Lung microvascular endothelial cell (primary cell): ENCODE data around the gene SCFD2. TPM values are rescaled to one million over a fixed set of nuclear protein-coding genes. Genes with fewer than 3 reads are reported as not detected.
"Not testable (repeated sequence)": the region's sequence is repeated elsewhere in the genome, so short reads cannot be mapped to it uniquely, and the experiment has no call there.

ENCODE experiments used
- DNase-seq, 2 donors: peaks; one replicate each; pipeline versions ENCODE4 v3.0.0 to v3.0.0-alpha.2; 2010; ENCODE audit warnings: low read depth in 2 of 2
- total RNA-seq: library from RNA; depleted of rRNA; stranded (reverse); fragments of >200 nt; gene quantifications from 2 replicates; pipeline ENCODE4 v1.2.1, GENCODE V29; 2014

The SCFD2 gene
- total RNA-seq, 1 donor from 2014 or later = 11.3 TPM

GRCh38 chr4:52836678-52837077 lies 529.2 kb downstream of the SCFD2 start:
- DNase-seq = no peak

- no peak for DNase-seq
These were observed 529.7 kb downstream of the SCFD2 start for GRCh38 chr4:52836120-52836519.

- DNase-seq = not testable (repeated sequence)
These were observed 531.0 kb downstream of the SCFD2 start for GRCh38 chr4:52834641-52835456.

- no peak for DNase-seq
These were observed 531.8 kb downstream of the SCFD2 start for GRCh38 chr4:52833941-52834525.

- DNase-seq = no peak
These were observed 540.3 kb downstream of the SCFD2 start for GRCh38 chr4:52825460-52826090.

- no peak for DNase-seq
These were observed 541.0 kb downstream of the SCFD2 start for GRCh38 chr4:52824603-52825459.

- no peak for DNase-seq
These were observed 541.6 kb downstream of the SCFD2 start for GRCh38 chr4:52824270-52824602.

- no peak for DNase-seq
These were observed 542.2 kb downstream of the SCFD2 start for GRCh38 chr4:52823702-52824092.

Other genes with a start within 250 kb of the SCFD2 start
- 37.9 and 61.3 TPM in 2 replicates for gene FIP1L1, start 11.6 kb upstream of the SCFD2 start, total RNA-seq
- 3.5 and 10.1 TPM in 2 replicates for gene LNX1, start 225.4 kb upstream of the SCFD2 start, total RNA-seq